HCT116 (cell line): Measurements from ENCODE around the gene CASZ1. TPM values are rescaled to one million over a fixed set of nuclear protein-coding genes. Genes with fewer than 3 reads are reported as not detected.

Experiments
- ATAC-seq: fragments of 200-7000 bp; cut with Tn5 transposase; 2 replicates; pipeline ENCODE4 v1.9.1; 2020; ENCODE audit warnings: mild to moderate bottlenecking, moderate library complexity
- BruUV-seq: library from RNA; stranded (reverse); fragments of 400-500 nt; replicated peaks from 2 replicates; lab custom pipeline; 2021; lab: Mats Ljungman, UMichigan
- CTCF ChIA-PET: fragments of 300-600 bp; sonication (Branson Sonifier 250); formaldehyde crosslinking; loops from one replicate; lab custom pipeline; 2021; ENCODE audit warnings: antibody characterized with exemption; lab: Charles Lee
- POLR2A ChIA-PET: fragments of 300-600, 350-600 bp; sonication (Branson Sonifier 250); formaldehyde crosslinking; loops from one replicate; lab custom pipeline; 2021; ENCODE audit warnings: antibody characterized with exemption; lab: Charles Lee
- RAD21 ChIA-PET, 2 experiments: fragments of 300-600 bp; sonication (Branson Sonifier 250); formaldehyde crosslinking; loops; one replicate each; lab custom pipeline; 2023; ENCODE audit warnings: low total read pairs in 2 of 2; ENCODE audit not compliant: uncharacterized antibody in 2 of 2, unreplicated experiment in 2 of 2, low non-redundant PET in 1 of 2; lab: Charles Lee
- DNase-seq: peaks from one replicate; pipeline ENCODE4 v3.0.0-alpha.2; 2010; ENCODE audit warnings: low read depth, low spot score
- H2AFZ ChIP-seq: fragments of 200-600 bp; shearing (Covaris generic), sonication (generic); 2 replicates; pipeline ENCODE4 v1.6.1; 2017; ENCODE audit warnings: low read depth, mixed run types, mixed read lengths, antibody characterized with exemption, low read length; ENCODE audit not compliant: poor library complexity, severe bottlenecking
- H3K27ac ChIP-seq: 2 replicates; pipeline ENCODE4 v1.5.1; 2012; ENCODE audit warnings: low read depth, low read length
- H3K27me3 ChIP-seq: fragments of 200-600 bp; sonication (generic); 2 replicates; pipeline ENCODE4 v1.6.1; 2016; ENCODE audit warnings: mixed run types, low read length, mixed read lengths; ENCODE audit not compliant: insufficient read depth
- H3K36me3 ChIP-seq, 2 experiments: fragments of 200-500 bp in 1 of 2; fragments of 200-600 bp in 1 of 2; sonication (Bioruptor generic) in 1 of 2; sonication (generic) in 1 of 2; 2 replicates each; pipeline versions ENCODE4 v1.5.1 to v1.6.1; 2014 to 2016; ENCODE audit warnings: low read length in 2 of 2, inconsistent platforms in 1 of 2, mixed read lengths in 1 of 2, mixed run types in 1 of 2; ENCODE audit not compliant: insufficient read depth in 2 of 2, control insufficient read depth in 1 of 2
- H3K4me1 ChIP-seq, 2 experiments: fragments of 200-600 bp in 1 of 2; sonication (generic) in 1 of 2; 2 replicates each; pipeline versions ENCODE4 v1.5.1 to v1.6.1; 2012 to 2017; ENCODE audit warnings: low read length in 2 of 2, inconsistent platforms in 1 of 2, mild to moderate bottlenecking in 1 of 2, mixed read lengths in 1 of 2, mixed run types in 1 of 2, moderate library complexity in 1 of 2; ENCODE audit not compliant: insufficient read depth in 2 of 2, control insufficient read depth in 1 of 2
- H3K4me2 ChIP-seq: fragments of 200-600 bp; sonication (generic); 2 replicates; pipeline ENCODE4 v1.6.1; 2017; ENCODE audit warnings: mixed run types, low read length, mixed read lengths
- H3K4me3 ChIP-seq, 2 experiments: fragments of 200-600 bp in 1 of 2; sonication (generic) in 1 of 2; replicated peaks in 1 of 2; 2 replicates each; pipeline ENCODE4 v1.5.1; 2011 to 2016; ENCODE audit warnings: low read length in 2 of 2, control low read depth in 1 of 2, low read depth in 1 of 2, mild to moderate bottlenecking in 1 of 2, mixed read lengths in 1 of 2, mixed run types in 1 of 2
- H3K79me2 ChIP-seq: fragments of 200-600 bp; sonication (generic); 2 replicates; pipeline ENCODE4 v1.6.1; 2017; ENCODE audit warnings: mild to moderate bottlenecking, mixed run types, low read length, moderate library complexity, mixed read lengths; ENCODE audit not compliant: insufficient read depth
- H3K9ac ChIP-seq: fragments of 200-600 bp; sonication (generic); 2 replicates; pipeline ENCODE4 v1.6.1; 2016; ENCODE audit warnings: low read length, mixed read lengths
- H3K9me2 ChIP-seq: fragments of 200-600 bp; sonication (generic), shearing (Covaris generic); 2 replicates; pipeline ENCODE4 v1.6.1; 2017; ENCODE audit warnings: mixed run types, mild to moderate bottlenecking, moderate library complexity; ENCODE audit not compliant: insufficient read depth
- H3K9me3 ChIP-seq, 2 experiments: fragments of 200-500 bp in 1 of 2; fragments of 200-600 bp in 1 of 2; sonication (Bioruptor generic) in 1 of 2; sonication (generic) in 1 of 2; 2 replicates each; pipeline ENCODE4 v1.6.1; 2014 to 2017; ENCODE audit warnings: low read length in 2 of 2, mixed read lengths in 2 of 2, inconsistent platforms in 1 of 2, low read depth in 1 of 2, mild to moderate bottlenecking in 1 of 2, mixed run types in 1 of 2, moderate library complexity in 1 of 2; ENCODE audit not compliant: control insufficient read depth in 1 of 2, insufficient read depth in 1 of 2
- H4K20me1 ChIP-seq: fragments of 200-600 bp; sonication (generic), shearing (Covaris generic); 2 replicates; pipeline ENCODE4 v1.6.1; 2017; ENCODE audit warnings: mixed run types, mild to moderate bottlenecking, moderate library complexity; ENCODE audit not compliant: insufficient read depth
- ATF3 ChIP-seq: IDR thresholded peaks from 2 replicates; pipeline ENCODE4 v1.6.1; 2012
- CBX3 ChIP-seq: IDR thresholded peaks from 2 replicates; pipeline ENCODE4 v1.6.1; 2012; ENCODE audit warnings: low read depth
- CEBPB ChIP-seq: IDR thresholded peaks from 2 replicates; pipeline ENCODE4 v1.6.1; 2012; ENCODE audit warnings: low read depth
- EGR1 ChIP-seq: IDR thresholded peaks from 2 replicates; pipeline ENCODE4 v1.6.1; 2012; ENCODE audit warnings: low read depth
- EZH2phosphoT487 ChIP-seq: fragments of 200-600 bp; IDR thresholded peaks from 2 replicates; pipeline ENCODE4 v1.6.1; 2018; ENCODE audit warnings: antibody characterized with exemption, borderline replicate concordance
- FOSL1 ChIP-seq: IDR thresholded peaks from 2 replicates; pipeline ENCODE4 v1.6.1; 2012; ENCODE audit warnings: low read depth
- JUND ChIP-seq: IDR thresholded peaks from 2 replicates; pipeline ENCODE4 v1.6.1; 2012
- MAX ChIP-seq: IDR thresholded peaks from 2 replicates; pipeline ENCODE4 v1.6.1; 2012
- POLR2A ChIP-seq: IDR thresholded peaks from 2 replicates; pipeline ENCODE4 v1.7.0; 2011; ENCODE audit warnings: borderline replicate concordance; ENCODE audit not compliant: insufficient read depth, insufficient read length; ENCODE audit errors: extremely low read depth
- POLR2AphosphoS5 ChIP-seq: IDR thresholded peaks from 2 replicates; pipeline ENCODE4 v1.6.1; 2011; ENCODE audit warnings: mild to moderate bottlenecking, low read depth, low read length, moderate library complexity
- RAD21 ChIP-seq: IDR thresholded peaks from 2 replicates; pipeline ENCODE4 v1.6.1; 2012; ENCODE audit warnings: low read depth, mild to moderate bottlenecking
- SIN3A ChIP-seq: IDR thresholded peaks from 2 replicates; pipeline ENCODE4 v1.6.1; 2012; ENCODE audit warnings: low read depth
- TCF7L2 ChIP-seq: IDR thresholded peaks from 2 replicates; pipeline ENCODE4 v1.7.0; 2011; ENCODE audit warnings: borderline replicate concordance, inconsistent platforms; ENCODE audit not compliant: insufficient read depth, insufficient read length; ENCODE audit errors: extremely low read depth
- ZFX ChIP-seq: fragments of 450-650 bp; IDR thresholded peaks from 2 replicates; pipeline ENCODE4 v1.6.1; 2017
- ZNF274 ChIP-seq: fragments of 200-500 bp; sonication (Bioruptor generic); IDR thresholded peaks from 2 replicates; pipeline ENCODE4 v1.6.1; 2014; ENCODE audit warnings: mild to moderate bottlenecking, low read depth, low read length, inconsistent platforms
- intact Hi-C: fragments of 100-400 bp; cut with micrococcal nuclease; formaldehyde crosslinking; loops from 2 replicates; pipeline ENCODE4 v1.10.0; 2022
- total RNA-seq: library from RNA; stranded (reverse); gene quantifications from one replicate; pipeline ENCODE4 v1.2.1, GENCODE V29; 2021; ENCODE audit not compliant: unreplicated experiment
- TF ChIP-seq, protein P1 (sequence below): IDR thresholded peaks from 2 replicates; pipeline ENCODE4 v1.6.1; 2012; ENCODE audit warnings: low read depth
- TF ChIP-seq, protein P2 (sequence below): IDR thresholded peaks from 2 replicates; pipeline ENCODE4 v1.6.1; 2011; ENCODE audit warnings: mild to moderate bottlenecking, low read length, moderate library complexity; ENCODE audit not compliant: insufficient replicate concordance; ENCODE audit errors: extremely low read depth

The CASZ1 gene
- total RNA-seq, 1 experiment from 2014 or later = 7.7 TPM

DNA sequence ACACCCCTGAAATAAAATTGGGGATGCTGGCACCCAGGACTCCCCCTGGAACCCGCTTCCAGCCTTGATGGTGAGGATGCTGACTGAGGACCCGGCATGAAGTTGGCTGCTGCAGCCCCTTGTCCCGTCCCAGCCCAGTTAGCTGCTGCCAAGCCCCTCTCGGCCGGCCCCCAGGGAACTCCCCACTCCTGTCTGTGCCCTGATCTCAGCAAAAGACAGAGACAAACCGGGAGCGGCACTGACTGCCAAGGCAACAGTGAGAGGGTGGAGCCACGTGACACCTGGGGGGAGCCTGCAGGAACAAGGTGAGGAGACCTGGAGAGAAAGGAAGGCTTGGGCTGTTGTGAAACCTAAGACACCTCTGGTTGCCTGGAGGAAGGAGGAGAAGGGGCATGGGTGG, 24.7 kb downstream of the CASZ1 start:
- Histone ChIP-seq H3K9me3 (no peaks in the 10 kb centered on the region), H3K36me3 (no peaks in the 10 kb centered on the region), H3K4me2 (no peak overlapping the region), H2AFZ (no peak overlapping the region), H3K4me1 (no peaks in the 10 kb centered on the region; a peak in 1 of 4 replicates), H3K27me3 (no peaks in the 10 kb centered on the region), H3K27ac (no peak overlapping the region), H3K4me3 (no peak overlapping the region), H3K9me2 (no peaks in the 10 kb centered on the region), H4K20me1 (no peaks in the 10 kb centered on the region), H3K79me2 (no peaks in the 10 kb centered on the region), H3K9ac (no peak overlapping the region)
- no peak for ATAC-seq
- no peak for DNase-seq
- RAD21 ChIA-PET = no interaction called here
- TF ChIP-seq ATF3 (no peak), ZNF274 (no peak), EZH2phosphoT487 (no peak), POLR2AphosphoS5 (no peak), CEBPB (no peak), SIN3A (no peak), CBX3 (no peak), EGR1 (no peak), RAD21 (no peak), MAX (no peak), TCF7L2 (no peak), POLR2A (no peak), JUND (no peak), FOSL1 (no peak), ZFX (no peak)
- TF ChIP-seq, protein P1, sequence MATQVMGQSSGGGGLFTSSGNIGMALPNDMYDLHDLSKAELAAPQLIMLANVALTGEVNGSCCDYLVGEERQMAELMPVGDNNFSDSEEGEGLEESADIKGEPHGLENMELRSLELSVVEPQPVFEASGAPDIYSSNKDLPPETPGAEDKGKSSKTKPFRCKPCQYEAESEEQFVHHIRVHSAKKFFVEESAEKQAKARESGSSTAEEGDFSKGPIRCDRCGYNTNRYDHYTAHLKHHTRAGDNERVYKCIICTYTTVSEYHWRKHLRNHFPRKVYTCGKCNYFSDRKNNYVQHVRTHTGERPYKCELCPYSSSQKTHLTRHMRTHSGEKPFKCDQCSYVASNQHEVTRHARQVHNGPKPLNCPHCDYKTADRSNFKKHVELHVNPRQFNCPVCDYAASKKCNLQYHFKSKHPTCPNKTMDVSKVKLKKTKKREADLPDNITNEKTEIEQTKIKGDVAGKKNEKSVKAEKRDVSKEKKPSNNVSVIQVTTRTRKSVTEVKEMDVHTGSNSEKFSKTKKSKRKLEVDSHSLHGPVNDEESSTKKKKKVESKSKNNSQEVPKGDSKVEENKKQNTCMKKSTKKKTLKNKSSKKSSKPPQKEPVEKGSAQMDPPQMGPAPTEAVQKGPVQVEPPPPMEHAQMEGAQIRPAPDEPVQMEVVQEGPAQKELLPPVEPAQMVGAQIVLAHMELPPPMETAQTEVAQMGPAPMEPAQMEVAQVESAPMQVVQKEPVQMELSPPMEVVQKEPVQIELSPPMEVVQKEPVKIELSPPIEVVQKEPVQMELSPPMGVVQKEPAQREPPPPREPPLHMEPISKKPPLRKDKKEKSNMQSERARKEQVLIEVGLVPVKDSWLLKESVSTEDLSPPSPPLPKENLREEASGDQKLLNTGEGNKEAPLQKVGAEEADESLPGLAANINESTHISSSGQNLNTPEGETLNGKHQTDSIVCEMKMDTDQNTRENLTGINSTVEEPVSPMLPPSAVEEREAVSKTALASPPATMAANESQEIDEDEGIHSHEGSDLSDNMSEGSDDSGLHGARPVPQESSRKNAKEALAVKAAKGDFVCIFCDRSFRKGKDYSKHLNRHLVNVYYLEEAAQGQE = no peak
- TF ChIP-seq, protein P2, sequence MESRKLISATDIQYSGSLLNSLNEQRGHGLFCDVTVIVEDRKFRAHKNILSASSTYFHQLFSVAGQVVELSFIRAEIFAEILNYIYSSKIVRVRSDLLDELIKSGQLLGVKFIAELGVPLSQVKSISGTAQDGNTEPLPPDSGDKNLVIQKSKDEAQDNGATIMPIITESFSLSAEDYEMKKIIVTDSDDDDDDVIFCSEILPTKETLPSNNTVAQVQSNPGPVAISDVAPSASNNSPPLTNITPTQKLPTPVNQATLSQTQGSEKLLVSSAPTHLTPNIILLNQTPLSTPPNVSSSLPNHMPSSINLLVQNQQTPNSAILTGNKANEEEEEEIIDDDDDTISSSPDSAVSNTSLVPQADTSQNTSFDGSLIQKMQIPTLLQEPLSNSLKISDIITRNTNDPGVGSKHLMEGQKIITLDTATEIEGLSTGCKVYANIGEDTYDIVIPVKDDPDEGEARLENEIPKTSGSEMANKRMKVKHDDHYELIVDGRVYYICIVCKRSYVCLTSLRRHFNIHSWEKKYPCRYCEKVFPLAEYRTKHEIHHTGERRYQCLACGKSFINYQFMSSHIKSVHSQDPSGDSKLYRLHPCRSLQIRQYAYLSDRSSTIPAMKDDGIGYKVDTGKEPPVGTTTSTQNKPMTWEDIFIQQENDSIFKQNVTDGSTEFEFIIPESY = no peak
- CTCF ChIA-PET = no interaction called here
- BruUV-seq = no TSS peak
- intact Hi-C loops = no loop called here
- POLR2A ChIA-PET = no interaction called here
